NCI-H774 (cell line): Measurements from ENCODE around the gene CRTC1.

ENCODE experiments used
- DNase-seq: peaks from one replicate; lab custom pipeline; 2025; lab: John Stamatoyannopoulos, UW

Gene CRTC1

GRCh38 chr19:18653853-18654252 is 29.6 kb upstream of the CRTC1 start:
- DNase-seq: no peak

DNA sequence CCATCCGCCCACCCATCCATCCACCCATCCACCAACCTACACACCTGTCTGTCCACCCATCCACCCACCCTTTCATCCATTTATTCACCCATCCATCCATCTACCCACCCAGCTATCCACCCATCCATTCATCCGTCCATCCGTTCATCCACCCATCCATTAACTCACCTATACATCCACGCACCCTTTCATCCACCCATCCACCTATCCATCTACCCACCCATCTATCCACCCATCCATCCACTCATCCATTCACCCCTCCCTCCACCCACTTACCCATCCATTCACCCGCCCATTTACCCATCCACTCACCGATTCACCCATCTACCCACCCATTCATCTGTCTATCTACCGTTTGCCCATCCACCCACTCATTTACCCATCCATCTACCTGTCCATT is 29.0 kb upstream of the CRTC1 start:
- DNase-seq: no peak

- no peak for DNase-seq
Observed at GRCh38 chr19:18655173-18655844, 28.2 kb upstream of the CRTC1 start.

DNA sequence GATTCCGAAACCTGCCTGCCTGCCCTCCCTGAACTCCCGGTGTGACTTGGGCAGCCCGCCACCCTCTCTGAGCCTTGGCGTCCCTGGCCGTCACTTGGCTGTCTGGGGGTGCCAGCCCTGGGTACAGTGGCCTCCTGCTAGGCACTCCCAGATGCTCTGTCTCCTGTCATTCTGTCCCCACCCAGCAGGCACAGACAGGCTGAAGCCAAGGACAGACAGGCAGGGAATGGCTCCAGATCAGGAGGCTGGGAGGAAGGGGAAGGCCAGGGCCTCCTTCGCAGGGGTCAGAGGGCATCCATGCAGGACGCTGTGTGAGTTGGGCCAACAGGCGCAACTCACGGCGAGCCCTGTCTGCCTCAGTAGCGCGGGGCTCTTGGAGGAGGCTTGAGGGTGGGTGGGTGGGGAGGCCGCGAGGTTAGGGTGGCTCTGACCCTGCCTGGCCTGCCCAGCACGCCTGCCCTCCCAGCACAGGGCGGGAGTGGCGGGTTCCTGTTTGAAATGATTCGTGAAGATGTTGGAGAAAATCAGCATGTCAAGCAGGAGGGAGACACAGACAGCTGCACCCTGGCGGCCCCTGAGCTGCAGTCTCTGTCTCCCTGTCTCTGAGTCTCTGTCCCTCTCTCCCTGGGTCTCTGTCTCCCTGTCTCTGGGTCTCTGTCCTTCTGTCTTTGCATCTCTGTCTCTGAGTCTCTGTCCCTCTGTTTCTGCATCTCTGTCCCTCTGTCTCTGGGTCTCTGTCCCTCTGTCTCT is 27.0 kb upstream of the CRTC1 start:
- no peak for DNase-seq

DNA sequence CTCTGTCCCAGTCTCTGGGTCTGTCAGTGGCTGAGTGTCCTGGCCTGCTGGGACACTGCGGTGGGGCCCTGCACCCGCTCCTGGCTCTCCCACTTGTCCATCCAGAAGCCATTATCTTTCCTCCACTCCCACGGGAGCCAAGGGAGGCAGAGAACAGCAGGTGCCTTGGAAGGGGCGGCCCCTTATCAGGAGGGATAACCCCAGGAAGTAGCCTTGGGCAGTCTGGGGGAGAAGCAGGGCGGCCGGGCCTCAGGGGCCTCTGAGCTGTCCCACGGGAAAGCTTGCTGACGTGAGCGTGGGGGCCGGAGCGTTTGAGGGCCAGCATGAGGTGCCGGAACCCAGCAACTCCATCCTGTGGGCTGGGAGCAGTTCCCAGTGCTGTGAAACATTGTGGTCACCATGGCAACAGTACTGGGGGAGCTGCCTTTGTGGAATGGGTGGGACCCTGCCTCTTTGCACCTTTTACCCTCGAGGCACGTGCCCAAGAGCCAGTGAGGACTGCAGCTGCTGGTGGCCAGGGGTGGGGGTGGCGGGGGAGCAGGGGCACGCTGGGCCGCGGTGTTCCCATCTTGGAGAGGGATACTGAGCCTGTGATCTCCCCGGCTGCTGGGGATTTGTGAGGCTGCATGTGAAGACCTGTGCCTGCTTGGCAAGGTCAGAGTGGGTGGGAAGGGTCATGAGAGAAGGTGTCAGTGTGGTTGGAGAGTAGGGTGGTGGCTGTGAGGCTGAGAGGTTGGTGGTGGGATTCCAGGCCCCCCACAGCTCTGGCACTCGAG is 25.7 kb upstream of the CRTC1 start:
- no peak for DNase-seq

DNA sequence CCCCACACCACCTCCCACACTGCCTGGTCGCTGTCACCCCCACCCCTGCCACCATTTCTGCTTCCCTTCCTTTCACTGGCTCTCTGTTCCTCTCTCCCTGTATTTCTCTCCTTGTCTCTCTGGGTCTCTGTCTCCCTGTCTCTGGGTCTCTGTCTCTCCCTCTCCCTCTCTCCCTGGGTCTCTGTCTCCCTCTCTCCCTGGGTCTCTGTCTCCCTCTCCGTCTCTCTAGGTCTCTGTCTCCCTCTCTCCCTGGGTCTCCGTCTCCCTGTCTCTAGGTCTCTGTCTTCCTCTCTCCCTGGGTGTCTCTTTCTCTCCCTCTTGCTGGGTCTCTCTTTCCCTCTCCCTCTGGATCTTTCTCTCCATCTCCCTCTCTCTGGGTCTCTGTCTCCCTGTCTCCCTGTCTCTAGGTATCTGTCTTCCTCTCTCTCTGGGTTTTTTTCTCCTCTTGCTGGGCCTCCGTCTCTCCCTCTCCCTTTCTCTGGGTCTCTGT is 25.1 kb upstream of the CRTC1 start:
- DNase-seq: no peak

DNA sequence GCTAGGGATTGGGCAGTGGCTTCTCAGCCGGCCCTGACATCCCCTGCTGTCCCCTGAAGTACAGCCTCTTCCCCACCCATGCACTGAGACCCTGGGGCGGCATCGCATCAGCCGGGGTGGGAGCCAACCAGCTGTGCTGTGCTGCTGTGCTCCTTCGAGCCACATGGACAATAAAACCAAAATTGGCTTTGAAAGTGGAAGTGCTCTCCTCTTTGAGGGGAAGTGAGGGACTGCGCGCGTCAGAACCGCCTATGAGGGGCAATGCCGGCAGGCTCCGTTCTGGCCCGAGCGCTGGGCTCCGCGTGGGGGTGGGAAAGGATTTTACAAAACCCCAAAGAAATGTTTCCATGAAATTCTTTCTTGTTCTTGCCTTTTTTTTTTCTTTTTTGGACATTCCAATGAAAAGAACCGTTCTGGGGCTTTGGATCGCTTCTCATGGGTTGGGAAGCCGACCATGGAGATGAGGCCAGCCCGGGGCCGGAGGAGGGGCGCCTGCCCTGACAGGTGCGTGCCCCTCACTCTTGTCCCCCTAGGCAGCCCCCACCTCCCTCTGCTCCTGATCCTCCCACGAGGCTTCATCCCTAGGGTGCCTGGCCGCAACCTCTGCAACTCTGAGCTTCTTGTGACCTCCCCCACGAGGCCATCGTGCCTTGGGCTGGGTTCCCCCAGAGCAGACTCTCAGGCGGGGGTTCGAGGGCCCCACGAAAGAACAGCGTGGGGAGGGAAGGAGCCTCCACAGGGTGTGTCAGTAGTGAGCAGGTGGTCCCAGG is 24.0 kb upstream of the CRTC1 start:
- DNase-seq: no peak

- no peak for DNase-seq
Observed at GRCh38 chr19:18660051-18660910, 23.2 kb upstream of the CRTC1 start.

- no peak for DNase-seq
Observed at GRCh38 chr19:18660939-18661670, 22.4 kb upstream of the CRTC1 start.

GRCh38 chr19:18662972-18663732 is 20.3 kb upstream of the CRTC1 start:
- DNase-seq: no peak

DNA sequence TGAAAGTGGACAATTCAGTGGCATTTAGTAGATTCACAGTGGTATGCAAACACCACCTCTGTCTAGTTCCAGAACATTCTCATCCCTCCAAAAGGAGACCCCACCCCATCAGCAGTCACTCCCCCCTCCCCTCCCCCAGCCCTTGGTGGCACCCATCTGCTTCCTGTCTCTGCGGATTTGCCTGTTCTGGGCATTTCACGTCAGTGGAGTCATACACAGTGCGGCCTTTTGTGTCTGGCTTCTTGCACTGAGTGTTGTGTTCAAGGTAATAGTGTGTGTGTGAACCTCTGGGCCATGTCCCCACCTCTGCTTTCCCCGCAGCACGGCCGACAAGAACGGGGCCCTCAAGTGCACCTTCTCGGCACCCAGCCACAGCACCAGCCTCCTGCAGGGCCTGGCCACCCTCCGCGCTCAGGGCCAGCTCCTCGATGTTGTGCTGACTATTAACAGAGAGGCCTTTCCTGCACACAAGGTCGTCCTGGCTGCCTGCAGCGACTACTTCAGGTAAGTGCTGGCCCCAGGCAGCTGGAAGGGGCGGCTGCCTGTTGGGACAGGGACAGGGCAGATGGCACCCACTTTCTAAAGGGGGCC is 19.4 kb upstream of the CRTC1 start:
- DNase-seq: no peak

DNA sequence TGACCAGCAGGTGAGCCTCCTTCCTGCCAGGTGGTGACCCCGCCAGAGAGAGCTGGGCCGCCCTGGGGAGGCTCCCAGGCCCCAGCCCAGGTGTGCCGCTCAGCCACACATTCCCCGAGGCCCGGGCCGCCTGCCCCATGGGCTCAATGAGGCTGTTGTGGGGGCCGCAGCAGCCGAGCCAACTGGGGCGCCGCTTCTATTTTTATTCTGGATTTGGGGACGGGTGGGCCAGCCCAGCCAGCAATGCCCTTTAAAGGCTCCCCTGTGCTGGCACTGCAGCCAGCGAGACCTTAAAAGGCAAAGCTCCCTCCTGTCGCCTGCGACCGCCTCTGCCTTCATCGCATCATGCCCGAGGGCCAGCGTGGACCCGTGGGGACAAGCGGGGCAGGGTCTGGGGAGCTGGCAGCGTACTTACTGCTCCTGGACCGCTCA is 17.7 kb upstream of the CRTC1 start:
- no peak for DNase-seq

- no peak for DNase-seq
Observed at GRCh38 chr19:18666317-18666716, 17.2 kb upstream of the CRTC1 start.

DNA sequence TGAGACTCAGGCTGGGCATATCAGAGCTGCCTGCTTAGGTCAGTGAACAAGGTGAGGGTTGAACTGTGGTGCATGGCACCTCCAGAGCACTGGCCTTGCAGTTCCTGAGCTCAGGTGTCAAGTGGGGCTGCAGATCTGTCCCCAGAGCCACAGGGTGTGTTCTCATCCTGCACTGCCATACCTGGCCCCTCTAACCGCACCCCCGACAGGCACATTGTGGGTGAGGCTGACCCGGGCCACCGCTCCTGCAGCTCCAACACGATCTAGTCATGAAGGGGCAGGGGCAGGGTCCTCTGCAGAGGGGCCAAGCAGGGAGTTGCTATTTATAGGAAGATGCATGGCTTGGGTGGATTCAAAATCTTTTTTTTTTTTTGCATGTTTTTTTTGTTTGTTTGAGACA is 16.7 kb upstream of the CRTC1 start:
- DNase-seq: no peak

DNA sequence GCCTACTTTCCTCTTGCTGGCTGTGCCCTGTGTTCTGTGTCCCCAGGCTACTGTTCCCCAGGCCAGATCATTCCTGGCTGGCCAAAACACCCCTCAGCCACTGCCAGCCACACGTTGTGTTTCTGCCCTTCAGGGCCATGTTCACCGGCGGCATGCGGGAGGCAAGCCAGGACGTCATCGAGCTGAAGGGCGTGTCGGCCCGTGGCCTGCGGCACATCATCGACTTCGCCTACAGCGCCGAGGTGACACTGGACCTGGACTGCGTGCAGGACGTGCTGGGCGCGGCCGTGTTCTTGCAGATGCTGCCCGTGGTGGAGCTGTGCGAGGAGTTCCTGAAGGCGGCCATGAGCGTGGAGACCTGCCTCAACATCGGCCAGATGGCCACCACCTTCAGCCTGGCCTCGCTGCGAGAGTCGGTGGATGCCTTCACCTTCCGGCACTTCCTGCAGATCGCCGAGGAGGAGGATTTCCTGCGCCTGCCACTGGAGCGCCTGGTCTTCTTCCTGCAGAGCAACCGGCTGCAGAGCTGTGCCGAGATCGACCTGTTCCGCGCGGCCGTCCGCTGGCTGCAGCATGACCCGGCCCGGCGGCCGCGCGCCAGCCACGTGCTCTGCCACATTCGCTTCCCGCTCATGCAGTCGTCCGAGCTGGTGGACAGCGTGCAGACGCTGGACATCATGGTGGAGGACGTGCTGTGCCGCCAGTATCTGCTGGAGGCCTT is 15.8 kb upstream of the CRTC1 start:
- DNase-seq: no peak

DNA sequence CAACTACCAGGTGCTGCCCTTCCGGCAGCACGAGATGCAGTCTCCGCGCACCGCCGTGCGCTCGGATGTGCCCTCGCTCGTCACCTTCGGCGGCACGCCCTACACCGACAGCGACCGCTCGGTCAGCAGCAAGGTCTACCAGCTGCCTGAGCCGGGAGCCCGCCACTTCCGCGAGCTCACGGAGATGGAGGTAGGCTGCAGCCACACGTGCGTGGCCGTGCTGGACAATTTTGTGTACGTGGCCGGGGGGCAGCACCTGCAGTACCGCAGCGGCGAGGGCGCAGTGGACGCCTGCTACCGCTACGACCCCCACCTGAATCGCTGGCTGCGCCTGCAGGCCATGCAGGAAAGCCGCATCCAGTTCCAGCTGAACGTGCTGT is 15.2 kb upstream of the CRTC1 start:
- DNase-seq: no peak

- DNase-seq: no peak
Observed at GRCh38 chr19:18668744-18669523, 14.5 kb upstream of the CRTC1 start.

GRCh38 chr19:18669524-18669817 is 14.0 kb upstream of the CRTC1 start:
- no peak for DNase-seq
